Measurements from ENCODE around the gene WDR27.

DNA sequence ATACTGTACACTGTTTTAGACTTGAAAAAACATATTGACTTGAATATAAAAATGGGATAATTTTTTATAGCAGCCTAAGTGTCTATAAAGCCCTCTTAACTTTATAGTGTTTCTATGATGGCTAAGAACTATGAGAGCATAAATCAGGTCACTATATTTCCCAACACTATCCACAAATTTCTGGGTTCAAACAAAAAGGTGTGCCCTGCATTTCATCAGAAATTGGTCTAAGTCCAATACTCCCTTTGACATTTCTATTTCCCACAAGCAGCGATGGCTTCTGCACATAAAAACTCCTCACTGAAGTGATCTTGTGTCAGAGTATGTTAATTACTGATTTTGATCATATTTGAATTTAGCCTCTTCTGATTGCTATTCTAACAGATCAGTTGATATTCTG lies 143.9 kb downstream of the WDR27 start:
- TF ChIP-seq GATA3 (IDR thresholded peaks at IDR 0.05; ENCODE audit: low read depth, low read length) (no peak), GATA2 (IDR thresholded peaks at IDR 0.05; ENCODE audit: low read depth, low read length) (no peak)
